MM.1S (cell line): Measurements from ENCODE around the gene UTP14C.

Source experiments
- CTCF ChIP-seq: fragments of 300-600 bp; sonication (generic); IDR thresholded peaks from 2 replicates; pipeline ENCODE4 v1.5.1; 2016; ENCODE audit warnings: antibody characterized with exemption, low read length, mixed read lengths
- EZH2 ChIP-seq: fragments of 300-600 bp; sonication (generic); optimal IDR thresholded peaks from 2 replicates; pipeline ENCODE3; 2017; ENCODE audit warnings: low read depth, mild to moderate bottlenecking, antibody characterized with exemption, low read length, mixed read lengths

DNA sequence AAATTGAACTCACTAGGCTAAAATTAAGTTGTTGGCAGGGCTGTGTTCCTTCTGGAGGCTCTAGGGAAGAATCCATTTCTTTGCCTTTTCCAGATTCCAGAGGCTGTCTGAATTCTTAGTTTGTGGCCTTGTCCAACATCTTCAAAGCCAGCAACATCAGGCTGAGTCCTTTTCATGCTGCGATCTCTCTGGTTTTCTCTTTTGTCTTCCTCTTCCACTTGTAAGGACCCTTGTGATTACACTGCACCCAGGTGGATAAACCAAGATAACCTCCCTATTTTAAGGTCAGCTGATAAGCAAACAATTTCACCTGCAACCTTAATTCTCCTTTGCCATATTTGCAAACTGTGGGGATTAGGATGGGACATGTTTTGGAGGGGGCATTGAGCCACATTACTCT lies 11.5 kb downstream of the UTP14C start:
- TF ChIP-seq CTCF (no peak), EZH2 (no peak)
